ENCODE results near the gene HOPX.
"Not testable (repeated sequence)": the region's sequence is repeated elsewhere in the genome, so short reads cannot be mapped to it uniquely, and the experiment has no call there.

The HOPX gene

DNA sequence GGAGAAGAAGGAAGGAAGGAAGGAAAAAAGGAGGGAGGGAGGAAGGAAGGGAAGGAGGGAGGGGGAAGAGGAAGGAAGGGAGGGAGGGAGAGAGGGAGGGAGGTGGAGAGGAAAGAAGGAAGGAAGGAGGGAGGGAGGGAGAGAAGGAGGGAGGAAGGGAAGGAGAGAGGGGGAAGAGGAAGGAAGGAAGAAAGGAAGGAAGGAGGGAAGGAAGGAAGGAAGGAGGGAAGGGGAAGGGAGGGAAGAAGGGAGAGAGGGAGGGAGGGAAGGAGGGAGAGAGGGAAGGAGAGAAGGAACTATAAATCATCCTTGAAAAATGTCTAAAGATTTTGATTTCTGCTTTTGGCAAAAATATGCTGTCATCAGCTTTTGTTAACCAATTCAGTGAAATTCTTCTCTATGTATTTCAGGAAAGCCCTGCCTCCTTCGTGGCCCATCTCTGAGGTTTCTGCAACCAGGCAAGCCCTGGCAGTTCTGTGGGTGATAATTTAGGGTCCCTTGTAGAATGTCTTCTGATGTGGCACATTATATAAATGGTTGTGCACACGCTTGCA lies 7.1 kb upstream of the HOPX start:
- no peak for DNase-seq (ENCODE audit: low spot score)

DNA sequence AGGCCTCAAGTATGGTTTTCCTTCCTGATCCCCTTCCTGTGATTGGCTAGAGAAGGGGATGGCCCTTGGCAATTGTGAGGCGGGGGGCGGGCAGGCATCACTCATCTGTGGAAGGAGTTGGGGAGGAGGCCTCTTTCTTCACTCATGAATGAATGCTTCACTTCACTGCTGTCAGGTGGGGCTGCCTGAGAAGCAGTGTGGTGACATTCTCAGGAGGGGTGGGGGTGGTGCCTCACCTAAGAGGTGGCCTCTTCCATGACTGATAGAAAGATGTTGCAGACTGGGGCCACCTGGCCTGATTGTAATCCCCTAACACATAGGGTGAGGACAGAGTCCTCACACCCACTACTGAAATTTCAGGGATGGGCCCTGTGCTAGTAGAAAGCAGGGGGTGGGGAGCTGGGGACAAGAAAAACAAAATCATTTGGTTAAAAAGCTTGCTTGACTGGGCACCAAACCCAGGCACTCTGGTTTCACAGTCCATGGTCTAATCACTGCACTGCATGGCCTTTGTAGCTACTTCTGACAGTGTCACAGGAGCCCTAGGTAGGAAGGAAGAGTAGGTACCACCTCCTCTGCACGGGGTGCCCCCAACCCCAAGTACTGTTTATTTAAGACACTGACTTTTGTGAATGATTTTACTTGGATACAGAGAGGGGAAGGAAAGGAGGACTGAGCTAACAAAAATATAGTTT lies 5.6 kb upstream of the HOPX start:
- DNase-seq (ENCODE audit: low spot score) = no peak

GRCh38 chr4:56684320-56685050 lies 3.4 kb upstream of the HOPX start:
- DNase-seq (ENCODE audit: low spot score) = no peak

- DNase-seq (ENCODE audit: low spot score) = no peak
These were observed 2.4 kb upstream of the HOPX start for GRCh38 chr4:56683455-56683854.

DNA sequence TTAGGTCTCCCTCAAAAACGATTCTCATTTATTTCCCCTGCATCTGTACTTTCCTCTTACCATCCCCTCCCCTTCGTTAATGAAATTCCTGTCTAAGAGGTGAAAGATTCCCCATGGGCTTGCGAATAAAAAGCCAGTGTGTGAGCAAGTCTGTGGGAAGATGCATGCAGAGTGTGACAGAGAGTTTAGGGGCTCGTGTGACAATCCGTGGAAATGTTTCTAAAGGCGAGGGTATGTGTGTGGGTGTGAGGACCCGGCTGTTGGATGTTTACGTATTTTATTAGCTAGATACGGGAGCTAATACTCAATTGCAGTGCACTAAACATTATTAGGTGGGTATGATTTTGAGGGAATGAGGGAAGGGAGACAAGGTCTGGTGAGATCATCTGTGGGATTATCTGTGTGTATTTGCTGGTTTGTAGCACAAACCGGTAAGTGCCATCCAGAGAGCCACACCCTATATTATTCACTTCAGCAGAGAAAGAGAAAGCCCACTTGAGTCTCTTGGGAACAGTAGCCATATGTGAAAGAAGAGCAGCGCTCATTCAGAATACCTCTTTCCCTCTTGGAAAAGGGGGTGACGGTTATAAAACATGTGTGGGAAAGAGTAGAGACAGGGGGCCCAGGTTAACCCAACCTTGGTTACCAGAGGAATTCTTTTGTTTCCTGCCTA lies 893 bp upstream of the HOPX start:
- no peak for DNase-seq (ENCODE audit: low spot score)

- DNase-seq (ENCODE audit: low spot score) = no peak
These were observed 830 bp downstream of the HOPX start for GRCh38 chr4:56680266-56680665.

GRCh38 chr4:56677711-56678110 lies 3.4 kb downstream of the HOPX start:
- DNase-seq (ENCODE audit: low spot score) = no peak

DNA sequence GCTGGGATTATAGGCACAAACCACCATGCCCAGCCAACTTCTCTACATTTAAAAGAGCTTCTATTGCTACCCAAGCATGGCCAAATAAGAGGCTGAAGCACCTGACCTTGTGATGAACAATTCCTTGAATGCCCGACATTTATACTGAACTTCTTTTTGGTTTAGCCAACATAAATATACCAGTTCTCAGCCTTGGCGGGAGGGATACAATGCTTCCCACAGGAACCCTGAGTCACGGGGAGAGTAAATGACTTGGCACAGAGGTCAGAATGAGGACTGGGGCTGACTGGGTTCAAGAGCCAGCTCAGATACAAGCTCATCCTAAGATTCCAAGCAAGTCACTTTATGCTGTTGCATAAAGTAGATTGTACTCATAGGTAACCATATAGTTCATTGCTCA lies 6.1 kb downstream of the HOPX start:
- DNase-seq (ENCODE audit: low spot score) = no peak

DNA sequence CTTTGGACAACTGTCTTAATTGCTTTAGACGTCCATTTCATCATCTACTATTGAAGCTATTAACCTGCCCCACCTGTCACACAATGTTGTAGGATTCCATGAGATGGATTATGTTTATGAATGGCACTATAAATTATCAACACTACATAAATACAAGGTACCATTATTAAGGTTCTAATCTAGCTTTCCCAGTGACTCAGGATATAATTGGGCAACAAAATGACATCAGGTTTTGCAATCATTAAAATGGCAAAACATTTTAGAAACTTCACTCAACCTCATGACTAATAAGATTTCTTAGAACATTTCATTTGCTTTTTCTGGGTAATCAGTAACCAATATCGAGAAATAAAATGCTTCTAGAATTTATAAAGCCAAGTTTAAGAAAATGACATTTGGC lies 9.2 kb downstream of the HOPX start:
- no peak for DNase-seq (ENCODE audit: low spot score)

DNA sequence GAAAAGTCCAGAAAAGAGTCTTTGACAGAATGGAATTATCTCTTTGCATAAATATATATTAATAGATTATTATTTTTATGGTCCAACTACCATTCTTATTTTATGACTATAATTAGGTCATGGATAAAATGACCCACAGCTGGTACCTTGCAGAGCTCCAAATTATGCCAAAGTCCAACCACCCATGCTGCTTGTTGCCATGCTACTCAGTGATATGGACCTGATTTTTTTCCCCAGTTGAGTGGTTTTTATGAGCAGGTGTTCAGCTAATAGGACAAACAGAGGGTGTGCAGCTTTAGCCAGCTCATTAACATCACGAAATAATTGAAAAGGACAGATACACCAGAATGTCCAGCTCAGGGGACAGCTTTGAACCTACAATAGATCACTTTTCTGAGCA lies 9.7 kb downstream of the HOPX start:
- no peak for DNase-seq (ENCODE audit: low spot score)

DNA sequence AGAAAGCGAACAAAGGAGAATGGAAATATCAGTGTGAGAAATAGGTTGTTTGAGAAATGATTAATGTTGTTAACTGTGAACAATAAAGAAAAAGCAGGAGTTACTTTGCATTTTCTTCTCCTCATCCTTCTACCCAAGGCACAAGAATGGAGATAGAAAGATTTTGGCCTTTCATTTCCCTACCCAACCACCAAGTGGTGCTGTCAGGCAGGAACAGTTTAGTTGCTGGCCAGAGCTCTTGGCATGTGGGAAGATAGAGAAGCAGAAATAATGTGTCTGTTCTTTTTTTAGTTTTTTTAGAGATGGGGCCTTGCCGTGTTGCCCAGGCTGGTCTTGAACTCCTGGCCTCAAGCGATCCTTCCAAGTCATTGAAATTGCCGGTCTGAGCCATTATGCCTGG lies 12.8 kb downstream of the HOPX start:
- DNase-seq (ENCODE audit: low spot score) = no peak

DNA sequence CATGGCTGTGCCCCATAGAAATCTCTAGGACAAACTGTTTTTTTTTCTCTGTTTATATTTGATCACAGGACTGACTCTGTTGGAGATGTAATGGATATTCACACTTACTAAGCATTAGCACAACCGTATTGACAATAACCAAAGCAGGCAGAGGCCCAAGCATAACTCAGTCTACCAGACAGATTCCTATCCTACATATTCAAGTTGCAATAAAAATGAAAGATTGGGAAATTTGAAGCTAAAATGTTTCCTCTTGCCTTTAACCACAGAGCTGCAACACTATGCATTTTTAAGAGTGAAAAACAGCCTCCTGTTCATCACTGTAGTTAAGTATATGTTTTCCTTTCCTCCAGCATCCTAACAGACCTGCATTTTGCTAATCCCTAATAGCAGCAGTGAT lies 13.7 kb downstream of the HOPX start:
- not testable (repeated sequence) for DNase-seq (ENCODE audit: low spot score)

GRCh38 chr4:56666279-56666678 lies 14.8 kb downstream of the HOPX start:
- no peak for DNase-seq (ENCODE audit: low spot score)

- no peak for DNase-seq (ENCODE audit: low spot score)
These were observed 15.3 kb downstream of the HOPX start for GRCh38 chr4:56665781-56666180.

GRCh38 chr4:56662782-56663468 lies 18.2 kb downstream of the HOPX start:
- no peak for DNase-seq (ENCODE audit: low spot score)

DNA sequence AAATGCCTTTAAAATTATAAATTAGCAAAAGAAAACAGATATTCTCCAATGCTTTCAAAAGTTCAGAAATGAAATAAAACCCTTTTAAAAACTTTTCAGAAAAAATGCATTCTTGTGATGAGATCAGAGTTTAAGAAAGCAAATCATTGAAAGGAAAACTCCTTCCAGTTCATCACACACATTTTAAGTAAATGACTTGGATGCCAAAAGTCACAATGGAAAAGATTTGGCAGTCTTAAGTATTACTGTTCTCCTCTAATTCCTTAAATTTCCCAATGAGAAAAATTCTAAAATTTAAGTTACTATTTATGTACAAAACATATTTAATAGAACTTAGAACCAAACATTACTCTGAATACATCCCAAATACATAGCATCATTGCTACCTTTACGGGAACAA lies 21.1 kb downstream of the HOPX start:
- DNase-seq (ENCODE audit: low spot score) = no peak

- no peak for DNase-seq (ENCODE audit: low spot score)
These were observed 22.6 kb downstream of the HOPX start for GRCh38 chr4:56658528-56658927.

DNA sequence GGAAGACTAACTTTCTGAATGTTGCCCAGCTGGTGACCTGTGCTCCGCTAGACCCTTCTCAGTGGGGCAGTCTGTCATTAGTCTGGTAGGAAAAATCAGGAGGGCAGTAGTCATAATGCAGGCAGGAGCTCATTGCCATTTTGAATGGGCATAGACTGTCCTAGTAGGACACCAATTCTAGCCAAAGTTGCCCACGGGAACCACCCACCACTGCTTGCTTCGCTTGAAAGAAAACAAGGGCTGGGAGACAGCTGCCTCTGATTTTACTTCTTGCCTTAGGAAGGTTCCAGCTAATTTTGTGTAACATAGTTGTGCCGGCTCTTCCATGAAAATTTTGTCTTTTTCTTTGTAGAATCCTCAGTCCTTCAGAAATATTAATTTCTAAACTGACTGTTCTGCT lies 23.3 kb downstream of the HOPX start:
- no peak for DNase-seq (ENCODE audit: low spot score)

DNA sequence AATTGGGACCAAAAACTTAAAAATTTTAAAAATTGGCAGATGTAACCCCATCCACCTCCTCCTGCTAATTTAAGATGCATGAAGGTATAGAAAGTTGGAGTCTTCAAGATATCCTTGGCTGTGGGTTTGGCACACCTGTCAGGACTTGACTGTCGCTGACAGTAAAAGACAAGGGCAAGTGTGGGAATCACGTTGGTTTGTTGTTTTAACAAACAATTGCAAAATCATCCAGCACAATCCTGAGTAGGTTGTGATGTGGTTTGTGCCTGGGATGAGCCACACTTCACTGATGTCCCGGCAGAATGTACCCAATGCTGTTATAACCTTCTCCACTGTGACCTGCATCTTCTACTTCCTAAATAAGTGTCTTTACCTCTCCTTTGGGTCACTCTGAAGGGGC lies 24.0 kb downstream of the HOPX start:
- DNase-seq (ENCODE audit: low spot score) = no peak

DNA sequence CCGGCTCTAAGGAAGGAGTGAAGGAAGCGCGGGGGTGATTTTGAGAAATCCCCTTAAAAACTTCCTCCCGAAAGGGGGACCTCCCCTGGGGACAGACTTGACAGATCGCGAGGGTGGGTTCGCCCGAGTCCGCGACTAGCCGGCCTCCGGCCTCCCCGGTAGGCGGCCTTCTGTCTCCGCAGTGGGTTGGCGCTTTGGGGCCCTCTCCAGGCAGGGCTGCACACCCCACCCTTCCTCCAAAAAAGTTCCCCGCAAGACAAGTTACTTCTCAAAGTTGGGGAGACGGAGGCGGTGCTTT lies 24.8 kb downstream of the HOPX start:
- DNase-seq (ENCODE audit: low spot score) = no peak

DNA sequence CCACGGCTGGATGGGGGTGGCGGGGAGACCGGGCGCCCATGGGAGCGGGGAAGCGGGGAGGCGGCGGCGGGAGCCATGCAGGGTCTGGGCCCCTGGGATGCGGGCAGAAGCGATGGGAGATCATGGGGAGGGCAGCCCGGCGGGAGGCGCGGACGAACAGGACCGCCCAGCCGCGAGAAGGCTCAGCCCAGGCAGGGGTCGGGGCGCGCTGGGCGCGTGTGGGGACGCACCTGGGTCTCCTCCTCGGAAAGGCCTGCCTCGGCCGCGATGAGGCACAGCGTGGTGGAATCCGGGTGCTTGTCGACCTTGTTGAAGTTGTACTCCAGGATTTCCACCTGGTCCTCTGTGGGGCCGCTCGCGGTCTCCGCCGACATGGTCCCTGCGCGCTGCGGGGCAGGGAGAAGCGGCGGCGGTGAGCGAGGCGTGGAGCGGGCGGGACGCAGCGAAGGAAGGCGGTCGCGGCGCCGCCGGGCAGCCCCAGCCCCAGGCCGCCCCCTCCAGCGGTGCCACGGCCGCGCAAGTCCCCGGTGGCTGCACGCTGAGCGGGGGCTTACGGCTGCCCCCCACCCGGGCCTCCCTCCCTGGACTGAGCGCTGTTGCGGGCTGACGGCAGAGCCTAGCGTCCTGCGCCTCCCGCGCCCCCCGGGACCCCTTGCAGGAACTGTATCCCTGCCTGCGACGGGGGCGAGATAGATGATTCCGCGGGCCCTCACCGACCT lies 25.3 kb downstream of the HOPX start:
- DNase-seq (ENCODE audit: low spot score) = peak; percentile 66

GRCh38 chr4:56655209-56655626 lies 25.9 kb downstream of the HOPX start:
- peak; percentile 68 for DNase-seq (ENCODE audit: low spot score)

Data from left forelimb (tissue), 1 donor.